A549 treated with GW870086 at 1 μM for 4 hours (cell line): ENCODE data around the gene AMT. TPM values are rescaled to one million over a fixed set of nuclear protein-coding genes. Genes with fewer than 3 reads are reported as not detected.

Source experiments
- total RNA-seq: library from RNA; stranded (reverse); fragments of 200-300 nt; extraction: Qiagen RNA extraction; gene quantifications from 5 replicates; pipeline ENCODE4 v1.2.3, GENCODE V29; 2022; ENCODE audit warnings: low read depth

AMT gene, protein sequence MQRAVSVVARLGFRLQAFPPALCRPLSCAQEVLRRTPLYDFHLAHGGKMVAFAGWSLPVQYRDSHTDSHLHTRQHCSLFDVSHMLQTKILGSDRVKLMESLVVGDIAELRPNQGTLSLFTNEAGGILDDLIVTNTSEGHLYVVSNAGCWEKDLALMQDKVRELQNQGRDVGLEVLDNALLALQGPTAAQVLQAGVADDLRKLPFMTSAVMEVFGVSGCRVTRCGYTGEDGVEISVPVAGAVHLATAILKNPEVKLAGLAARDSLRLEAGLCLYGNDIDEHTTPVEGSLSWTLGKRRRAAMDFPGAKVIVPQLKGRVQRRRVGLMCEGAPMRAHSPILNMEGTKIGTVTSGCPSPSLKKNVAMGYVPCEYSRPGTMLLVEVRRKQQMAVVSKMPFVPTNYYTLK
- total RNA-seq = 0.19 to 0.60 TPM (median 0.42 TPM) in 5 replicates

DNA sequence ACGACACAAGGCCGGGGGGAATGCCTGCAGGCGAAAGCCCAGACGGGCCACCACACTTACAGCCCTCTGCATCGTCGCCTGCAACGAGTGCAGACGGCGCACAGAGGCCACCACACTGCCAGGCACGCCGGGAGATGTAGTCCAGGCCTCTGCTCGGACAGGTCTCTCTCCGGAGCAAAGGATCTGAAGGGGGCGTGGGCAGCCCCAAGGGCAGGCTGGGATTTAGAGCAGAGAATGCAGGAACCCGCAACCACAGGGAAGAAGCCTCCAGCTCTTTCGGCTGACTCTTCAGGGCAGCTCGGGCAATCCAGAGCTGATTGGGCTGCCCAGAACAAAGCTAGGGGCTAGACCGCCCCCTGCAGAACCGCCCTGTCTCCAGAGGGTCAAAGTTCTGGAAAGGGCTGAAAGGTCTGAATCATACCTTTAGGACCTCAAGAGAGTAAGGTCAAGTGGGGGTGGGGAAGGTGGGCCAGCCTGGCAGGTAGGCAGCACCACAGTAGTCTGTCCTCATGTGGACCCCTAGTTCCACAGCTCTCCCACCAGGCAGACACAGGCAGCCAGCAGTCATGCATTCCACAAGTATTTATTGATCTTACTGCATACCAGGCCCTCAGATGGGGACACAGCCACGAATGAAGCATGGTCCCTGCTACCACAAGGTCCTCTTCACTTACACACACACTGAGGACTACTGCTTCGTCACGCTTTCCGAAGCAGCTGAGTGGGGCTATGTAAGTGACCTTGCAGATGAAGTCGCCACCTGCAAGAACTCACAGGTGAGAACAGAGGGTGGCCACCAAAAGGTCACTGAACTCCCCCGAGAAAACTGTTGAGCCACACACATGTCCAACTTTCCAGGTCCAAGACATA lies at the start of gene AMT:
Gene AMT (minus strand): TSS at position 95 of the 870 bp plus-strand sequence. CDS start 23 bp downstream, at position 72.

DNA sequence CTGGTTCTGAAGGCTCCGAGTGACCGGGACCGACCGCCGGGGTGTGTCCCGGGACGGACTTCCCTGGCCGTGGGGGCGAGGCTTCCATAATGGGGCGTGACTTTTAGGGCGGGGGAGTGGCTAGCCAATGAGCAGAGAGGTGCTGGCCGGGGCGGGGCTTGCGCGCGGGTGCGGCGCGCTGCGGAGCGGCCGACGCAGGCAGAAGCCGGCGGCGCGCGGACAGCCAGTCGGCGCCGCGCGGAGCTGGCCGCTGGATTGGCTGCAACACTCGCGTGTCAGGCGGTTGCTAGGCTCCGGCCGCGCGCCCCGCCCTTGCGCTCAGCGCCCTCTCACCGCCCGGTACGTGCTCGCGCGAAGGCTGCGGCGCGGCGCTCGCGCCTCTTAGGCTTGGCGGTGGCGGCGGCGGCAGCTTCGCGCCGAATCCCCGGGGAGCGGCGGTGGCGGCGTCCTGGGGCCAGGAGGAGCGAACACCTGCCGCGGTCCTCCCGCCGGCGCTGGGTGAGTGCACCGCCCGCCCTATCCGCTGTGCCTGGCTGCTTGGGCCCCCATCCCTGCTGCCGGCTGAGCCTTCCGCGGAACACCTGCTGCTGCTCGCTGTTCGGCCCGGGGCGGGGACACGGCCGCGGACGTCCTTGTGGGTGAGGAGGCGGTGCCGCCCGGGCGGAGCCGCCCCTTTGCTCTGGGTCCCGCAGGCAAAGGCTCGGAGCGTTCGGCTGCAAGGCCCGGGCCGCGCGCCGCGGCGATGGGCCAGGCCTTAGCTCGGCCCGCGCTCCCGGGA lies 47.9 kb upstream of the AMT start, which contains the start of gene DAG1:
Gene DAG1 (plus strand): TSS at position 332 of the 778 bp plus-strand sequence. CDS start 40,268 bp downstream, outside the sequence.

DNA sequence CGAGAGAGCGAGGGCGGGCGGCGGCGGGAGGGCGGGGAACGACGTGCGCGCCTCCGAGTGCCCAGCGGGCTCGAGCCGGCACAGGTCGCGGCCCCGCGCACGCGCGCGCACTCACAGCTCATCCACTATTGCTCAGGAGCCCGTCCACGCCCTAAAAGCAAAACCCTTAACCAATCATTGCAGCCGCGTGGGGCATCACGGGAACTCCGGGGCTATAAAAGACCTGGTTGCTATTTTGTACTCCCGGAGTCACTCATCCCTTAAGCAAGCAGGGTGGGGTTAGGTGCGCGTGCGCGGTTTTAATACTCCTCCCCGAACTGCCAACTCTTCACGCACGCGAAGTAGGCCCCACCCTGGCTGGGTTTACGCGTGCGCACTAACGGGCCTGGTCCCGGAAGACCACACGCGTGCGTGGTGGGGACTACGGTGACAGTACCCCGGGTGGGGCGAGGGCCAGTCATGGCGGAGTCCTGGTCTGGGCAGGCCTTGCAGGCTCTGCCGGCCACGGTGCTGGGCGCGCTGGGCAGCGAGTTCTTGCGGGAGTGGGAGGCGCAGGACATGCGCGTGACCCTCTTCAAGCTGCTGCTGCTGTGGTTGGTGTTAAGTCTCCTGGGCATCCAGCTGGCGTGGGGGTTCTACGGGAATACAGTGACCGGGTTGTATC lies 10.2 kb downstream of the AMT start, which contains the start of the genes RHOA and TCTA:
Gene RHOA (minus strand): TSS at position 9 of the 664 bp plus-strand sequence. CDS start 36,387 bp downstream, outside the sequence.
Gene TCTA (plus strand): TSS at position 456 of the 664 bp plus-strand sequence. CDS start 4 bp downstream, at position 460.

Other genes with a start within 250 kb of the AMT start
- gene C3orf62, start 145.2 kb downstream of the AMT start, total RNA-seq = 1.5 to 2.1 TPM (median 1.8 TPM) in 5 replicates
- gene USP4, start 82.4 kb downstream of the AMT start, total RNA-seq = 11.7 to 14.8 TPM (median 14.7 TPM) in 5 replicates
- gene GPX1, start 64.1 kb downstream of the AMT start, total RNA-seq = 277 to 306 TPM (median 292 TPM) in 5 replicates
- 453 to 522 TPM (median 468 TPM) in 5 replicates for gene RHOA, start 10.5 kb downstream of the AMT start, total RNA-seq
- 20.6 to 24.3 TPM (median 22.0 TPM) in 5 replicates for gene TCTA, start 10.1 kb downstream of the AMT start, total RNA-seq
- gene NICN1, start 6.9 kb upstream of the AMT start, total RNA-seq = 5.1 to 7.0 TPM (median 6.2 TPM) in 5 replicates
- 45.8 to 67.0 TPM (median 60.6 TPM) in 5 replicates for gene DAG1, start 47.8 kb upstream of the AMT start, total RNA-seq
- gene BSN, start 132.0 kb upstream of the AMT start, total RNA-seq = 0.05 to 0.22 TPM (median 0.15 TPM) in 5 replicates